ENCODE results near the gene CCDC14. TPM values are rescaled to one million over a fixed set of nuclear protein-coding genes. Genes with fewer than 3 reads are reported as not detected.
"Not testable (repeated sequence)": the region's sequence is repeated elsewhere in the genome, so short reads cannot be mapped to it uniquely, and the experiment has no call there.

The CCDC14 gene, protein sequence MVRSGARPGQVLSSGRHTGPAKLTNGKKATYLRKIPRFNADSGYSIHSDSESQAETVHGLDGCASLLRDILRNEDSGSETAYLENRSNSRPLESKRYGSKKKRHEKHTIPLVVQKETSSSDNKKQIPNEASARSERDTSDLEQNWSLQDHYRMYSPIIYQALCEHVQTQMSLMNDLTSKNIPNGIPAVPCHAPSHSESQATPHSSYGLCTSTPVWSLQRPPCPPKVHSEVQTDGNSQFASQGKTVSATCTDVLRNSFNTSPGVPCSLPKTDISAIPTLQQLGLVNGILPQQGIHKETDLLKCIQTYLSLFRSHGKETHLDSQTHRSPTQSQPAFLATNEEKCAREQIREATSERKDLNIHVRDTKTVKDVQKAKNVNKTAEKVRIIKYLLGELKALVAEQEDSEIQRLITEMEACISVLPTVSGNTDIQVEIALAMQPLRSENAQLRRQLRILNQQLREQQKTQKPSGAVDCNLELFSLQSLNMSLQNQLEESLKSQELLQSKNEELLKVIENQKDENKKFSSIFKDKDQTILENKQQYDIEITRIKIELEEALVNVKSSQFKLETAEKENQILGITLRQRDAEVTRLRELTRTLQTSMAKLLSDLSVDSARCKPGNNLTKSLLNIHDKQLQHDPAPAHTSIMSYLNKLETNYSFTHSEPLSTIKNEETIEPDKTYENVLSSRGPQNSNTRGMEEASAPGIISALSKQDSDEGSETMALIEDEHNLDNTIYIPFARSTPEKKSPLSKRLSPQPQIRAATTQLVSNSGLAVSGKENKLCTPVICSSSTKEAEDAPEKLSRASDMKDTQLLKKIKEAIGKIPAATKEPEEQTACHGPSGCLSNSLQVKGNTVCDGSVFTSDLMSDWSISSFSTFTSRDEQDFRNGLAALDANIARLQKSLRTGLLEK
- 37.3 and 43.7 TPM in 2 replicates for total RNA-seq

- Mint-ChIP-seq H3K4me1 (ENCODE audit: low read depth) (peaks cover 30% of the 10 kb centered on the region), H3K27me3 (ENCODE audit: insufficient read depth) (peaks cover 17% of the 10 kb centered on the region), H3K4me3 (peak within 1 kb of the TSS; percentile 95), H3K36me3 (ENCODE audit: low read depth) (no peaks in the 10 kb centered on the region), H3K27ac (peak within 1 kb of the TSS; percentile 88), H3K9me3 (no peaks in the 10 kb centered on the region)
- DNase-seq (ENCODE audit: low spot score): peak; percentile 68
- intact Hi-C loops (cut with micrococcal nuclease): loop anchor here (1.0 to 10.0 kb wide), 5 partner anchors 71 to 768 kb away; partner anchors contain the start of genes HACD2, KALRN, MYLK and SEC22A
These were observed at the start of gene CCDC14 for GRCh38 chr3:123960781-123961507. TSS of gene CCDC14 (minus strand) at chr3:123961229. CDS start at chr3:123961173, 56 bp downstream.

DNA sequence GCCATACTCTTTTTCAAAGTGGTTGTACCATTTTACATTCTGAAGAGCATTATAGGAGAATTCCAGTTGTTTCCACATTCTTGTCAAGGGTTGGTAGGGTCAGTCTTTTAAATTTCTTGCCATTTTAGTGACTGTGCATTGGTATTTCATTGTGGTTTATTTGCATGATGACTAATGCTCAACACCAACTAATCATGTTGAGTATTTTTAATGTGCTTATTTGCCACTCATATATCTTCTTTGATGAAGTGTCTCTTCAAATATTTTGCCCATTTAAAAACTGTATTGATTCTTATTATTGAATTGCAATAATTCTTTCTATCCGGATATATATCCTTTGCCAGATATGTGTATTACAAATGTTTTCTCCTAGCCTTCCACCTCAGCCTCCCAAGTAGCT lies 47.3 kb upstream of the CCDC14 start:
- H3K36me3 Mint-ChIP-seq (ENCODE audit: low read depth); H3K27ac Mint-ChIP-seq; H3K4me3 Mint-ChIP-seq; DNase-seq (ENCODE audit: low spot score); H3K9me3 Mint-ChIP-seq; H3K4me1 Mint-ChIP-seq (ENCODE audit: low read depth); intact Hi-C loops (cut with micrococcal nuclease): not testable (repeated sequence)
- H3K27me3 Mint-ChIP-seq (ENCODE audit: insufficient read depth): peaks cover 36% of the 10 kb centered on the region

GRCh38 chr3:124007186-124007585 lies 46.2 kb upstream of the CCDC14 start:
- no peaks in the 10 kb centered on the region for H3K4me1 Mint-ChIP-seq (ENCODE audit: low read depth)
- H3K36me3 Mint-ChIP-seq (ENCODE audit: low read depth): no peaks in the 10 kb centered on the region
- intact Hi-C loops (cut with micrococcal nuclease): no loop called here
- H3K4me3 Mint-ChIP-seq: no peak overlapping the region
- no peak overlapping the region for H3K27ac Mint-ChIP-seq
- no peak for DNase-seq (ENCODE audit: low spot score)
- H3K9me3 Mint-ChIP-seq: no peaks in the 10 kb centered on the region
- H3K27me3 Mint-ChIP-seq (ENCODE audit: insufficient read depth): peaks cover 28% of the 10 kb centered on the region

DNA sequence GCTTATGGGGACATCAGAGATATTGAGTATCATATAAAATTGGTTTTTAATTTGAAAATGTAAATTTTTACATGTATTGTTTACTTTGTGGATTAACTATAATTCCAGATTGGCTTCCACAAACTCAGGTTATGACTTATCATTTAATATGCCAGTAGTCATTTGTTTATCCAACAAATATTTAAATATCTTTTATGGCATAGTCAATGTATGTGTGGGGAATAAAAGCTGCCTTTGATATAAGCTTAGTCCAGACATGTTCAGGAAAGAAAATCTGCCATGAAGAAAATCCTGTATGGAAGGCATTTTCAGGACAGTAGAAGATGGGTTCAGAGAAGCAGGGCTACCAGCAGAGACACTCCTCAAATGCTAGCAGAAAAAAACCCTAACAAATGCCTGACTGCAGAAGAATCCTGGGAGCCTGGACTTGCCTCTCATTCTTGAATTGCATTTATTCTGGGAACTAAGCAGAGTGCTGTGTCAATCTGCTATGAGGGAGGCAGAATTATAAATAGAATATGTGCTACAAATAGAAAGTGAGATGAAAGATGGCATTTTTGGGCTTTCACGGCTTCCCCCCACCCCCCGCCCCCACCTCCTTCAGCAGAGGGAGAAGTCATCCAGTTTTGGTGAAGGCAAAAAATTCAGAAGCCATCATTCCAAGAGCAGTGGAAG lies 41.5 kb upstream of the CCDC14 start:
- H3K4me3 Mint-ChIP-seq; H3K27ac Mint-ChIP-seq; DNase-seq (ENCODE audit: low spot score); H3K9me3 Mint-ChIP-seq; intact Hi-C loops (cut with micrococcal nuclease); H3K36me3 Mint-ChIP-seq (ENCODE audit: low read depth); H3K4me1 Mint-ChIP-seq (ENCODE audit: low read depth): not testable (repeated sequence)
- H3K27me3 Mint-ChIP-seq (ENCODE audit: insufficient read depth): peaks cover 29% of the 10 kb centered on the region

DNA sequence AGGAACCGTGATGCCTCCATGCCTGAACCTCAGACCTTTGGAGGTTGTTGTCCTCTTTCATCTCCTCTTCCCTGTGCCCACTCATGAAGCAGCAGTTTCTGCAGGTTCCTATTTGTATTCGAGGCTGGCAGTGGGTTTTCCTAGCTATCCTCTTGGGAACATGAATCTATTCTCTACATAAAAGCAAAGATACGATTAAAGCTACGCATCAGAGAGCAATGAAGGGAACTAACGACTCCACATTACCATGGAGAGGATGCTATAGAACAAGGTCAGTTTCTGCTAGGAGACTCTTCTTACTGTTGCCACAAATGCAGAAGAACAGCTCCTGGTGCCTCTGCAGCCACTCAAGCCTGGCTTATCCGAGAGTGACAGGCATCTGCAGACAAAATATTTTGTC lies 40.3 kb upstream of the CCDC14 start:
- H3K4me1 Mint-ChIP-seq (ENCODE audit: low read depth); H3K27ac Mint-ChIP-seq; H3K9me3 Mint-ChIP-seq; H3K36me3 Mint-ChIP-seq (ENCODE audit: low read depth); intact Hi-C loops (cut with micrococcal nuclease); DNase-seq (ENCODE audit: low spot score); H3K4me3 Mint-ChIP-seq: not testable (repeated sequence)
- H3K27me3 Mint-ChIP-seq (ENCODE audit: insufficient read depth): peaks cover 20% of the 10 kb centered on the region

- Mint-ChIP-seq H3K9me3 (no peaks in the 10 kb centered on the region), H3K27me3 (ENCODE audit: insufficient read depth) (peaks cover 18% of the 10 kb centered on the region), H3K27ac (no peak overlapping the region), H3K4me1 (ENCODE audit: low read depth) (no peaks in the 10 kb centered on the region), H3K4me3 (no peak overlapping the region), H3K36me3 (ENCODE audit: low read depth) (no peaks in the 10 kb centered on the region)
- DNase-seq (ENCODE audit: low spot score): no peak
- intact Hi-C loops (cut with micrococcal nuclease): no loop called here
These were observed 36.5 kb upstream of the CCDC14 start for GRCh38 chr3:123997543-123997942.

GRCh38 chr3:123993818-123994217 lies 32.8 kb upstream of the CCDC14 start:
- Mint-ChIP-seq H3K4me3 (no peak overlapping the region), H3K27ac (no peak overlapping the region), H3K9me3 (no peaks in the 10 kb centered on the region), H3K4me1 (ENCODE audit: low read depth) (no peaks in the 10 kb centered on the region), H3K36me3 (ENCODE audit: low read depth) (no peaks in the 10 kb centered on the region), H3K27me3 (ENCODE audit: insufficient read depth) (peaks cover 23% of the 10 kb centered on the region)
- DNase-seq (ENCODE audit: low spot score): no peak
- intact Hi-C loops (cut with micrococcal nuclease): no loop called here

DNA sequence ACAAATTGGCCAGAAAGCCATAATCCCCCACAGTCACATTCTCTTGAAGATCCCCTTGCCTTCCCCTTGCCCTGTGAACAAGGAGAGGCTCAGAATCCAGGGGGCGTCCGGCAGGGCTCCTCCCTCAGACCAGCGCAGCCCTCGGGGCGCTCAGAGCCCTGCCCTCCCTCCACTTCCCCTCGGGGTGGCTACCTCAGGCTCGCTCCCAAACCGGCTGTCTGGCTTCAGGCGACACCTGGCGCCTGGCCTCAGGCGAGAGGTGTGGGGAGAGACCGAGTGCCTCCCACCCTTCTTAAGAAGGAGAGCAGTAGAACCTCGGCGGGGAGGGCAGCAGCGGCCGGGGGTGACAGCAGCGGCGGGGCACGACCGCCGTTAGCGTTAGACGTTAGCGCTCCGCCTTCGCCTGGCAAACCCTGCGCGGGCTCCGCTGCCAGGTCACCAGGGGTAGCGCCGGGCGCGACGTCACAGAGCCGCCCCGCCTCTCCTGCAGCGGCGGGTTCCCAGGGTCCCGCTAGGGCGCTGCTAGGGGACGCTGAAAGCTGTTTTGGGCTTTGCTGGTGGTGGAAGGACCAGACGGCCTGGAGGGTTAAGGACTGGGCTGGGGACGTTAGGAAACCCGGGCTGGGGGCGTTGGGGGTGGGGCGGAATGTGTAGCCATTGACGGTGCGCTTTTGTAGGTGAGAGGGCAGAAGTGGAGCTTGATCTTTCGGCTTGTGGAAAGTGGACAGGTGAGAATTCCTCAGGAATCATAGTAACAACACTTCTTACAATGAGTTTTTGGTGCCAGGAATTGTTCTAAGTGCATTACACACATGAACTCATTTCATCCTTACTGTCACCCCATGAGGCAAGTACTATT lies 30.9 kb upstream of the CCDC14 start, which contains the start of gene ROPN1:
Gene ROPN1 (minus strand): TSS at position 395 of the 859 bp plus-strand sequence. CDS start 11,643 bp downstream, outside the sequence.
- Mint-ChIP-seq H3K4me3 (peak within 1 kb of the TSS; percentile 49), H3K27me3 (ENCODE audit: insufficient read depth) (peaks cover 28% of the 10 kb centered on the region)
- H3K36me3 Mint-ChIP-seq (ENCODE audit: low read depth); H3K4me1 Mint-ChIP-seq (ENCODE audit: low read depth); H3K27ac Mint-ChIP-seq; intact Hi-C loops (cut with micrococcal nuclease); DNase-seq (ENCODE audit: low spot score); H3K9me3 Mint-ChIP-seq: not testable (repeated sequence)

DNA sequence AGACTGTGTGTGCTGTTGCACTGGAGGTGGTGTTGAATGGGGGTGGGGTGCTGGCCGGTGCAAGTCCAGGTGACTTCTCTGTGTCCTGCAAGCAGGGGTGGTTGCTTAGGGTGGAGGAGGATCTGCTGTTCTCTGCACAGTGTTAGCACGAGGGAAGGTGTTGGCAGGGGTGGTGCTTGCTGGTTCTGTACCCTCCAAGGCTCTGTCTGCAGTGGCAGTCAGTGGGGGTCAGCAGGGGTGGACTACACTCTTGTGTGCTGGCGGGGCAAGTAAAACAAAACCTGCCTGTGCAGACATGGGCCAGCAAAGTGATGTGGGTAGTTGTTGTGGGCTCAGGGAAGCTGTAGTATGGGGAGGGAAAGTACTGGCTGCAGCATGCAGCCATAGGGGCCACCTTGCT lies 25.4 kb upstream of the CCDC14 start:
- no peak overlapping the region for H3K4me3 Mint-ChIP-seq
- H3K27ac Mint-ChIP-seq: no peak overlapping the region
- H3K36me3 Mint-ChIP-seq (ENCODE audit: low read depth): no peaks in the 10 kb centered on the region
- no peaks in the 10 kb centered on the region for H3K4me1 Mint-ChIP-seq (ENCODE audit: low read depth)
- H3K9me3 Mint-ChIP-seq: no peaks in the 10 kb centered on the region
- H3K27me3 Mint-ChIP-seq (ENCODE audit: insufficient read depth): peaks cover 34% of the 10 kb centered on the region
- intact Hi-C loops (cut with micrococcal nuclease): no loop called here
- DNase-seq (ENCODE audit: low spot score): no peak

- H3K27me3 Mint-ChIP-seq (ENCODE audit: insufficient read depth): peaks cover 34% of the 10 kb centered on the region
- intact Hi-C loops (cut with micrococcal nuclease): no loop called here
- H3K36me3 Mint-ChIP-seq (ENCODE audit: low read depth): no peaks in the 10 kb centered on the region
- H3K4me1 Mint-ChIP-seq (ENCODE audit: low read depth): no peaks in the 10 kb centered on the region
- DNase-seq (ENCODE audit: low spot score): no peak
- no peak overlapping the region for H3K4me3 Mint-ChIP-seq
- H3K9me3 Mint-ChIP-seq: no peaks in the 10 kb centered on the region
- H3K27ac Mint-ChIP-seq: no peak overlapping the region
These were observed 23.9 kb upstream of the CCDC14 start for GRCh38 chr3:123984957-123985356.

GRCh38 chr3:123984350-123984749 lies 23.3 kb upstream of the CCDC14 start:
- no peaks in the 10 kb centered on the region for H3K4me1 Mint-ChIP-seq (ENCODE audit: low read depth)
- H3K9me3 Mint-ChIP-seq: no peaks in the 10 kb centered on the region
- H3K27me3 Mint-ChIP-seq (ENCODE audit: insufficient read depth): peaks cover 33% of the 10 kb centered on the region
- DNase-seq (ENCODE audit: low spot score): no peak
- no peak overlapping the region for H3K27ac Mint-ChIP-seq
- H3K4me3 Mint-ChIP-seq: no peak overlapping the region
- intact Hi-C loops (cut with micrococcal nuclease): no loop called here
- H3K36me3 Mint-ChIP-seq (ENCODE audit: low read depth): no peaks in the 10 kb centered on the region

Data from activated T-helper 1 cell treated with anti-CD3 and anti-CD28 coated beads, Interleukin-12 subunit alpha, Interleukin-12 subunit beta, Interleukin-2, Interleukin-4 antibody, amounts not matched to agents 30 ng/mL and 10 ng/mL and 1 ng/mL, durations not matched to agents 14 hours and 24 hours and 36 hours (primary cell).